WTC11 (cell line): ENCODE measurements around the gene SPNS1. TPM values are rescaled to one million over a fixed set of nuclear protein-coding genes. Genes with fewer than 3 reads are reported as not detected.

Source experiments
- ATAC-seq: fragments of 200-7000 bp; cut with Tn5 transposase; 2 replicates; pipeline ENCODE4 v1.10.0; 2021; ENCODE audit warnings: mild to moderate bottlenecking, moderate library complexity
- CTCF ChIA-PET: fragments of 300-600 bp; sonication (Branson Sonifier 250); formaldehyde crosslinking; loops from one replicate; lab custom pipeline; 2021; ENCODE audit warnings: antibody characterized with exemption; lab: Charles Lee
- POLR2A ChIA-PET: fragments of 350-600 bp; sonication (Branson Sonifier 250); formaldehyde crosslinking; loops from one replicate; lab custom pipeline; 2021; ENCODE audit warnings: antibody characterized with exemption; lab: Charles Lee
- DNase-seq: peaks from one replicate; pipeline ENCODE4 v3.0.0; 2021; ENCODE audit warnings: low spot score
- H3K27ac Mint-ChIP-seq: 2 replicates; pipeline ENCODE4 v1.8.0; 2021; ENCODE audit warnings: mixed read lengths
- H3K27me3 Mint-ChIP-seq: 2 replicates; pipeline ENCODE4 v1.8.0; 2021; ENCODE audit warnings: low read depth, mild to moderate bottlenecking, moderate library complexity, mixed read lengths
- H3K36me3 Mint-ChIP-seq: 2 replicates; pipeline ENCODE4 v1.8.0; 2021; ENCODE audit warnings: mixed read lengths
- H3K4me1 Mint-ChIP-seq: 2 replicates; pipeline ENCODE4 v1.8.0; 2022; ENCODE audit warnings: mixed read lengths
- H3K4me3 Mint-ChIP-seq: 2 replicates; pipeline ENCODE4 v1.8.0; 2021; ENCODE audit warnings: mild to moderate bottlenecking, moderate library complexity, mixed read lengths
- H3K9me3 Mint-ChIP-seq: 2 replicates; pipeline ENCODE4 v1.8.0; 2021; ENCODE audit warnings: mixed read lengths
- ATF2 ChIP-seq: sonication (generic); formaldehyde crosslinking; IDR thresholded peaks from 2 replicates; pipeline ENCODE4 v1.8.1; 2022; ENCODE audit warnings: low read depth, missing genetic modification reagents, borderline replicate concordance
- ATF3 ChIP-seq: sonication (generic); formaldehyde crosslinking; conservative IDR thresholded peaks from 2 replicates; pipeline ENCODE4 v1.8.1; 2022; ENCODE audit warnings: mild to moderate bottlenecking, missing genetic modification reagents
- CREM ChIP-seq: sonication (generic); formaldehyde crosslinking; IDR thresholded peaks from 2 replicates; pipeline ENCODE4 v1.8.1; 2022; ENCODE audit warnings: mild to moderate bottlenecking, missing genetic modification reagents, moderate library complexity
- CTCF ChIP-seq: fragments of 200-600 bp; IDR thresholded peaks from 2 replicates; pipeline ENCODE4 v1.8.0; 2022; ENCODE audit warnings: antibody characterized with exemption
- E2F5 ChIP-seq: sonication (generic); formaldehyde crosslinking; IDR thresholded peaks from 2 replicates; pipeline ENCODE4 v1.8.1; 2022; ENCODE audit warnings: mild to moderate bottlenecking, moderate library complexity, missing genetic modification reagents
- FOXP1 ChIP-seq: sonication (generic); formaldehyde crosslinking; IDR thresholded peaks from 2 replicates; pipeline ENCODE4 v1.8.0; 2022; ENCODE audit warnings: missing genetic modification reagents, mild to moderate bottlenecking, moderate library complexity, borderline replicate concordance
- FOXP4 ChIP-seq: sonication (generic); formaldehyde crosslinking; IDR thresholded peaks from 2 replicates; pipeline ENCODE4 v1.8.0; 2022; ENCODE audit warnings: mild to moderate bottlenecking, missing genetic modification reagents
- JUN ChIP-seq: sonication (generic); formaldehyde crosslinking; IDR thresholded peaks from 2 replicates; pipeline ENCODE4 v1.8.0; 2023; ENCODE audit warnings: mild to moderate bottlenecking, missing genetic modification reagents
- MLX ChIP-seq: sonication (generic); formaldehyde crosslinking; IDR thresholded peaks from 2 replicates; pipeline ENCODE4 v1.8.1; 2023; ENCODE audit warnings: mild to moderate bottlenecking, missing genetic modification reagents, moderate library complexity
- NFATC4 ChIP-seq: fragments of 250-450 bp; sonication (Bioruptor Pico); IDR thresholded peaks from 2 replicates; pipeline ENCODE4 v1.9.0; 2021; ENCODE audit warnings: mild to moderate bottlenecking
- NFYB ChIP-seq: sonication (generic); formaldehyde crosslinking; conservative IDR thresholded peaks from 2 replicates; pipeline ENCODE4 v1.8.0; 2022; ENCODE audit warnings: low read depth, missing genetic modification reagents
- NR3C1 ChIP-seq: sonication (generic); formaldehyde crosslinking; conservative IDR thresholded peaks from 2 replicates; pipeline ENCODE4 v1.8.1; 2023; ENCODE audit warnings: low read depth, mild to moderate bottlenecking, missing genetic modification reagents
- PRDM15 ChIP-seq: sonication (generic); formaldehyde crosslinking; IDR thresholded peaks from 2 replicates; pipeline ENCODE4 v1.8.0; 2022; ENCODE audit warnings: missing genetic modification reagents
- SMAD4 ChIP-seq: sonication (generic); formaldehyde crosslinking; IDR thresholded peaks from 2 replicates; pipeline ENCODE4 v1.8.0; 2022; ENCODE audit warnings: mild to moderate bottlenecking, missing genetic modification reagents
- SP1 ChIP-seq: sonication (generic); formaldehyde crosslinking; conservative IDR thresholded peaks from 2 replicates; pipeline ENCODE4 v1.8.1; 2022; ENCODE audit warnings: missing genetic modification reagents
- TEAD4 ChIP-seq: sonication (generic); formaldehyde crosslinking; IDR thresholded peaks from 2 replicates; pipeline ENCODE4 v1.8.0; 2022; ENCODE audit warnings: mild to moderate bottlenecking, missing genetic modification reagents
- USF1 ChIP-seq: sonication (generic); formaldehyde crosslinking; IDR thresholded peaks from 2 replicates; pipeline ENCODE4 v1.8.0; 2022; ENCODE audit warnings: mild to moderate bottlenecking, missing genetic modification reagents
- USF2 ChIP-seq: sonication (generic); formaldehyde crosslinking; IDR thresholded peaks from 2 replicates; pipeline ENCODE4 v1.8.1; 2023; ENCODE audit warnings: mild to moderate bottlenecking, missing genetic modification reagents, moderate library complexity
- ZBTB21 ChIP-seq: sonication (generic); formaldehyde crosslinking; IDR thresholded peaks from 2 replicates; pipeline ENCODE4 v1.8.1; 2023; ENCODE audit warnings: mild to moderate bottlenecking, missing genetic modification reagents, borderline replicate concordance
- ZNF138 ChIP-seq: sonication (generic); formaldehyde crosslinking; conservative IDR thresholded peaks from 2 replicates; pipeline ENCODE4 v1.8.1; 2022; ENCODE audit warnings: mild to moderate bottlenecking, moderate library complexity, missing genetic modification reagents
- ZNF263 ChIP-seq: sonication (generic); formaldehyde crosslinking; IDR thresholded peaks from 2 replicates; pipeline ENCODE4 v1.8.1; 2022; ENCODE audit warnings: low read depth, mild to moderate bottlenecking, moderate library complexity, missing genetic modification reagents
- total RNA-seq: library from RNA; stranded (reverse); gene quantifications from 3 replicates; pipeline ENCODE4 v1.2.3, GENCODE V29; 2021

Gene SPNS1
- total RNA-seq, 1 experiment from 2014 or later: 64.4 TPM

- POLR2A ChIA-PET: no interaction called here
- Mint-ChIP-seq H3K9me3 (no peaks in the 10 kb centered on the region), H3K36me3 (peaks cover 72% of the 10 kb centered on the region), H3K4me3 (no peak overlapping the region), H3K4me1 (no peaks in the 10 kb centered on the region), H3K27ac (no peak overlapping the region), H3K27me3 (no peaks in the 10 kb centered on the region)
- DNase-seq (no peak), ATAC-seq (no peak)
- TF ChIP-seq FOXP4 (CRISPR knock-in tag) (no peak), ATF3 (CRISPR knock-in tag) (no peak)
- CTCF ChIA-PET: no interaction called here
These were observed 15.7 kb upstream of the SPNS1 start for GRCh38 chr16:28958836-28959235.

GRCh38 chr16:28964072-28964471, 10.5 kb upstream of the SPNS1 start:
- Mint-ChIP-seq H3K4me1 (no peaks in the 10 kb centered on the region), H3K27ac (no peak overlapping the region), H3K9me3 (no peaks in the 10 kb centered on the region), H3K27me3 (no peaks in the 10 kb centered on the region), H3K4me3 (no peak overlapping the region), H3K36me3 (peaks cover 49% of the 10 kb centered on the region)
- CTCF ChIA-PET: interaction anchor here (1.6 kb wide), 1 partner anchor 10 kb away, joined by 6 read pairs; the partner anchor contains the start of gene SPNS1
- no peak for ATAC-seq
- no peak for DNase-seq
- no peak for TF ChIP-seq FOXP1 (CRISPR knock-in tag)
- no peak for TF ChIP-seq MLX (CRISPR knock-in tag)
- no peak for TF ChIP-seq ZNF138 (CRISPR knock-in tag)
- no peak for TF ChIP-seq ATF2 (CRISPR knock-in tag)
- TF ChIP-seq USF2 (CRISPR knock-in tag): no peak
- no peak for TF ChIP-seq TEAD4 (CRISPR knock-in tag)
- no peak for TF ChIP-seq E2F5 (CRISPR knock-in tag)
- no peak for TF ChIP-seq NR3C1 (CRISPR knock-in tag)
- no peak for TF ChIP-seq JUN (CRISPR knock-in tag)
- TF ChIP-seq ZNF263 (CRISPR knock-in tag): no peak
- TF ChIP-seq PRDM15 (CRISPR knock-in tag): no peak
- TF ChIP-seq SMAD4 (CRISPR knock-in tag): no peak
- TF ChIP-seq CTCF: no peak
- no peak for TF ChIP-seq USF1 (CRISPR knock-in tag)
- no peak for TF ChIP-seq SP1 (CRISPR knock-in tag)
- TF ChIP-seq NFATC4: no peak
- no peak for TF ChIP-seq NFYB (CRISPR knock-in tag)
- TF ChIP-seq ZBTB21: no peak
- no peak for TF ChIP-seq CREM (CRISPR knock-in tag)
- POLR2A ChIA-PET: no interaction called here
